Ovary (tissue), 9 donors: ENCODE results near the gene TSFM. TPM values are rescaled to one million over a fixed set of nuclear protein-coding genes. Genes with fewer than 3 reads are reported as not detected.

Source experiments
- DNase-seq, 5 donors: peaks; one replicate each; pipeline ENCODE4 v3.0.0-alpha.2; 2019 to 2020
- H3K27ac ChIP-seq, 2 donors: fragments of 200-600 bp; one replicate each; pipeline versions ENCODE4 v1.5.1 to v1.8.0; 2019 to 2022
- H3K27me3 ChIP-seq: fragments of 200-600 bp; one replicate; pipeline ENCODE4 v1.8.0; 2022
- H3K36me3 ChIP-seq: fragments of 200-600 bp; sonication (generic); one replicate; pipeline ENCODE4 v1.5.1; 2019
- H3K4me1 ChIP-seq: one replicate; pipeline ENCODE4 v1.8.1; 2013; ENCODE audit warnings: mild to moderate bottlenecking, moderate library complexity; ENCODE audit not compliant: insufficient read depth
- H3K4me3 ChIP-seq: fragments of 200-600 bp; sonication (generic); one replicate; pipeline ENCODE4 v1.5.1; 2017
- H3K9me3 ChIP-seq, 2 donors: fragments of 200-600 bp in 1 of 2; sonication (generic) in 1 of 2; one replicate each; pipeline versions ENCODE4 v1.5.1 to v1.8.1; 2013 to 2019; ENCODE audit warnings: mild to moderate bottlenecking in 1 of 2, moderate library complexity in 1 of 2
- EP300 ChIP-seq: sonication (generic); formaldehyde crosslinking; IDR thresholded peaks from one replicate; pipeline ENCODE4 v1.6.1; 2017; ENCODE audit warnings: antibody characterized with exemption
- POLR2A ChIP-seq: fragments of 450-650 bp; IDR thresholded peaks from one replicate; pipeline ENCODE4 v1.6.1; 2017; ENCODE audit warnings: antibody characterized with exemption, mild to moderate bottlenecking, moderate library complexity
- WGBS, 3 donors: extraction: QIAGEN DNeasy Blood & Tissue Kit in 1 of 3; methylation state at CpG; one replicate each; pipeline versions ENCODE4 v1.1.5 to v1.1.7; 2013 to 2017; 5-methylcytosine and 5-hydroxymethylcytosine counted together
- intact Hi-C, 4 donors: fragments of 100-400 bp; cut with DNase I; formaldehyde crosslinking; loops; one replicate each; pipeline versions ENCODE4 v1.11.0 to v1.15.1; 2022 to 2023
- polyA plus RNA-seq, 2 donors: library from polyadenylated mRNA; stranded (reverse); fragments of 200-250 nt in 1 of 2; fragments of 350-450 nt in 1 of 2; fragmentation: Illumina TruSeq in 1 of 2; extraction: RNeasy Lipid Tissue Mini Kit (QIAGEN cat#74804) in 1 of 2; gene quantifications; one replicate each; pipeline ENCODE4 v1.2.3, GENCODE V29; 2013 to 2014
- total RNA-seq, 7 donors: library from RNA; depleted of rRNA in 2 of 7; stranded (reverse); fragments of >200 nt in 2 of 7; fragmentation: NEBNext Ultra II Directional in 3 of 7; extraction: Animal tissue kit (Norgen Biotek cat#: 25700) in 3 of 7; gene quantifications; one replicate each; pipeline versions ENCODE4 v1.1.0 to v1.2.4, GENCODE V29; 2016 to 2023
- TF ChIP-seq, protein P1 (sequence below), 3 donors: fragments of 450-650 bp in 2 of 3; fragments of 200-600 bp in 1 of 3; IDR thresholded peaks; one replicate each; pipeline versions ENCODE4 v1.5.1 to v1.8.0; 2016 to 2022; ENCODE audit warnings: antibody characterized with exemption in 3 of 3, mild to moderate bottlenecking in 1 of 3
- donor health status: DM: no; HTN: no; CAD: no; lungs with moderate emphysema.
- donor health status: DM: no; HTN: no; CAD: no.
- donor health status: Bipolar disorder and iron deficiency.
- donor health status: DM: yes; HTN: yes; CAD: no.
- donor health status: DM: no; HTN: no; CAD: no.
- donor health status: DM: yes; HTN: yes; CAD: no.

TSFM gene
- total and polyA plus RNA-seq, 9 donors: 13.2 to 28.1 (median 20.1) TPM

DNA sequence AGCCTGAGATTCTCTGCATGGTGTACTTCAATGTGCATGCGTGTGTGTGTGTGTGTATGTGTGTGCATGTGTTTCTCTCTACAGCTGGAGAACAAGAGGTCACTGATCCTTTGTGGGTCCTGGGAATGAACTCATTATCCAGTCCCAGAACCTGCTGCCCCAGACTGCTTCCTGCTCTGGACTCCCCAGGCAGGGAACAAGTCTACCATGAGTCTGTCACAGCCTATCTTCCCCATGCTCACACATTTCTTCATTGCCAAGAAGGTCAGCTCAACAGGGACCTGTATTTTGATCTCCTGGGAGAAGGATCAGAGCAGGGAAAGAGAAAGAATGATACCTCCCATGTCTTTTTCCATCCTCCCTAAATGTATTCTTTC lies 41.2 kb upstream of the TSFM start:
- intact Hi-C loops: no loop called here
- H3K4me1 ChIP-seq: peaks cover 10% of the 10 kb centered on the region

DNA sequence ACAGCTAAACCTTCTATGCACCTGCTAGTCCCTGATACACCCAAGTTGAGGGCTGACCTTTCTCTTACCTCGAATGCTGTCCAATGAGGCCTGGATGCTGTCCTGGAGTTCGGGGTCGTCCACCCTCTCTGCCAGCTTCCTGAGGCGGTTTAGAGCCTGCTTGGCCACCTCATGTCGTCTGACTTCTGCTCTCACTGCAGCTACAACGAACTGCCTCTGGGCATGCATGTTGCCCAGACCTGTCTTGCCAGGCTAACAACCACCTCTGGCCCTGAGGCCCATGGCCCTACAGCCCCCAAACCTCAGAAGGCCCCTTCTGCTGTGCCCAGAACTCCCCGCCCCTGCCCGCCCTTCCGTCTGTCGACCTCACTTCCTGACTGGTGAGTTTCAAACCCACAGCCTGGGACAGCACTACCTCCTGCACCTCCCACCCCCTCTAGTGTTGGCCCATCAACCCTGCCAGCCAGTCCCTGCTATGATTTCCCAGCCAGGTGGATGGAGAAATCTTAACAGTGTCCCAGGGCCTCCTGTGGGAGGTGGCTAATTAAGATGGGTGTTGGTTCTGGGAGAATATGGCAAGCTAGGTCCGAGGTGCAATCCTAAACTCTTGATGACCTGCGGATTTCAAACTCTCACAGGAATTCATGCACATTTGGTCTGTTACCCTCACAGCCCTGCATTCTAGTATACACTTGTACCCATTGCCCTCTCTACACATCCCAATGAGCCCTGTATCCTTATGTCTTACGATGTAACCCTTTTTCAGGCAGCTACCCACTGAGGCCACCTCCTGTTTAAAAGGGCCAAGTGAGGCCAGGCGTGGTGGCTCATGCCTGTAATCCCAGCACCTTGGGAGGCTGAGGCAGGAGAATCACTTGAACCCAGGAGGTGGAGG lies 40.5 kb upstream of the TSFM start:
- intact Hi-C loops: no loop called here
- DNase-seq: no peak
- Histone ChIP-seq H3K9me3 (no peaks in the 10 kb centered on the region), H3K36me3 (no peaks in the 10 kb centered on the region), H3K27me3 (peaks cover 6% of the 10 kb centered on the region), H3K27ac (no peak overlapping the region), H3K4me3 (no peak overlapping the region), H3K4me1 (peaks cover 10% of the 10 kb centered on the region)
- WGBS, 3 donors: 50 to 63% (median 53%) methylated on average over 14 of the region's 14 CpGs
- TF ChIP-seq EP300 (no peak), POLR2A (no peak)
- TF ChIP-seq, protein P1, sequence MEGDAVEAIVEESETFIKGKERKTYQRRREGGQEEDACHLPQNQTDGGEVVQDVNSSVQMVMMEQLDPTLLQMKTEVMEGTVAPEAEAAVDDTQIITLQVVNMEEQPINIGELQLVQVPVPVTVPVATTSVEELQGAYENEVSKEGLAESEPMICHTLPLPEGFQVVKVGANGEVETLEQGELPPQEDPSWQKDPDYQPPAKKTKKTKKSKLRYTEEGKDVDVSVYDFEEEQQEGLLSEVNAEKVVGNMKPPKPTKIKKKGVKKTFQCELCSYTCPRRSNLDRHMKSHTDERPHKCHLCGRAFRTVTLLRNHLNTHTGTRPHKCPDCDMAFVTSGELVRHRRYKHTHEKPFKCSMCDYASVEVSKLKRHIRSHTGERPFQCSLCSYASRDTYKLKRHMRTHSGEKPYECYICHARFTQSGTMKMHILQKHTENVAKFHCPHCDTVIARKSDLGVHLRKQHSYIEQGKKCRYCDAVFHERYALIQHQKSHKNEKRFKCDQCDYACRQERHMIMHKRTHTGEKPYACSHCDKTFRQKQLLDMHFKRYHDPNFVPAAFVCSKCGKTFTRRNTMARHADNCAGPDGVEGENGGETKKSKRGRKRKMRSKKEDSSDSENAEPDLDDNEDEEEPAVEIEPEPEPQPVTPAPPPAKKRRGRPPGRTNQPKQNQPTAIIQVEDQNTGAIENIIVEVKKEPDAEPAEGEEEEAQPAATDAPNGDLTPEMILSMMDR (IDR thresholded peaks at IDR 0.05): no peak

More for the DNA sequence above, 41.2 kb upstream of the TSFM start:
- 64 to 73% (median 73%) methylated on average over 1 of the region's 1 CpG for WGBS, 3 donors
- H3K9me3 ChIP-seq: no peaks in the 10 kb centered on the region
- H3K36me3 ChIP-seq: no peaks in the 10 kb centered on the region
- no peak overlapping the region for H3K27ac ChIP-seq
- H3K4me3 ChIP-seq: no peak overlapping the region
- DNase-seq: no peak
- peaks cover 7% of the 10 kb centered on the region for H3K27me3 ChIP-seq
- no peak for TF ChIP-seq POLR2A
- TF ChIP-seq, protein P1 (IDR thresholded peaks at IDR 0.05): no peak

DNA sequence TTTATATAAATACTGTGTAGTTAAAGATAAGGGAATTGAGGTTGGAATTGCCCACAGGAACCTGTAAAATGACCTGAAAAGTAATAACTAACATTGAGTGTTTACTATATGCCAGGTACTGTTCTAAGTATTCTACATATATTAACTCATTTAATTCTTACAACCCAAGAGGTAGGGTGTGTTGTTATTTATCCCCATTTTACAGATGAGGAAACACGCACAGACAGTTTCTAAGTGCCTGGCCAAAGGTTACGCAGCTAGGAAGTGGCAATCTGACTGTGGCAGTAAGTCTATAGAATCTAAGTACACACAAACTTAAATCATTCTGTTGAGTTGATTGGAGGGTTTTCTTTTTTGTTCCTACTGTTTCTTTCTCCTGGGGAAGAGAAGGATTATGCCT lies 38.8 kb upstream of the TSFM start:
- no peaks in the 10 kb centered on the region for H3K9me3 ChIP-seq
- TF ChIP-seq POLR2A: no peak
- TF ChIP-seq, protein P1 (IDR thresholded peaks at IDR 0.05): no peak
- TF ChIP-seq EP300: no peak
- 84 to 86% (median 86%) methylated on average over 2 of the region's 2 CpGs for WGBS, 3 donors
- intact Hi-C loops: no loop called here
- H3K4me1 ChIP-seq: peaks cover 7% of the 10 kb centered on the region
- H3K4me3 ChIP-seq: no peak overlapping the region
- H3K27ac ChIP-seq: no peak overlapping the region
- no peaks in the 10 kb centered on the region for H3K36me3 ChIP-seq
- no peaks in the 10 kb centered on the region for H3K27me3 ChIP-seq
- DNase-seq: no peak

DNA sequence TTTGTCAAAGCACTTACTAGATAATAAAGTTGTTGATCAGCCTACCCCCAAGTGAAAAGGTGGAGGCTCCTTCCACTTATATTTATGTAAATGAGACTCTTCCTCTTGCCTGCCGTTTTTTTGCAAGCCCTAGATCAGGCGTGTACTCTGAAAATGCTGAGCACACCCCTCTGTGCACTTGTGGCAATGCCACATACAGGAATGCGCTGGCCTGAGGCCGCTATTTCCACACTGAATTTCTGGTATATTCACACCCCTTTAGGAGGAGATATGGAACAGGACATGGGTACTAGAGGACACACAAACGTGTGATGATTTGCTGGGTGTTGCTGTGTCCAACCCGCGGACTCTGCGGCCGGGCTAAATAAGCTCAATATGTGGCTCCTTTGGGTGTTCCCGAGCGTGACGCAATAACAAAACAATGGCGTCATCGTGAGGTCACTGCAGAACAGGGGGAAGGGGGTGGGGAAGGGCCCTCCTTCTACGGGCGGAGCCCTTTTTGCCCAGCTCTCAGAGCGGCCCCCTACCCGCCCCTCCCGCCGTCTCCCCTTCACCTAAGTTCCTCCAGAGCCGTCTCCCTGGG lies 38.3 kb upstream of the TSFM start:
- TF ChIP-seq POLR2A: no peak
- Histone ChIP-seq H3K27me3 (no peaks in the 10 kb centered on the region), H3K36me3 (no peaks in the 10 kb centered on the region), H3K4me1 (peaks cover 7% of the 10 kb centered on the region), H3K4me3 (peak overlapping the region; percentile 56), H3K27ac (peak overlapping the region; percentile 92 to 95), H3K9me3 (no peaks in the 10 kb centered on the region)
- intact Hi-C loops: no loop called here
- peak; percentile 60 to 86 (median 84) for DNase-seq
- 3 to 5% (median 4%) methylated on average over 21 of the region's 21 CpGs for WGBS, 3 donors
